Memory B cell (primary cell): ENCODE measurements around the gene LRRC7.
"Not testable (repeated sequence)": the region's sequence is repeated elsewhere in the genome, so short reads cannot be mapped to it uniquely, and the experiment has no call there.

Experiments used
- ATAC-seq: fragments of 150-1000 bp; cut with Tn5 transposase; 2 replicates; pipeline ENCODE4 v1.10.0; 2021; ENCODE audit warnings: low read depth, mild to moderate bottlenecking, moderate library complexity
- DNase-seq, 2 donors: peaks; one replicate each; pipeline ENCODE4 v3.0.0; 2022; ENCODE audit warnings: low spot score in 2 of 2
- H3K27ac Mint-ChIP-seq: one replicate; pipeline ENCODE4 v1.8.0; 2022; ENCODE audit warnings: mild to moderate bottlenecking, moderate library complexity, mixed read lengths
- H3K27me3 Mint-ChIP-seq: one replicate; pipeline ENCODE4 v1.8.0; 2022; ENCODE audit warnings: mixed read lengths
- H3K36me3 Mint-ChIP-seq: one replicate; pipeline ENCODE4 v1.8.0; 2022; ENCODE audit warnings: mild to moderate bottlenecking, mixed read lengths
- H3K4me1 Mint-ChIP-seq: one replicate; pipeline ENCODE4 v1.8.0; 2022; ENCODE audit warnings: mixed read lengths
- H3K4me3 Mint-ChIP-seq: one replicate; pipeline ENCODE4 v1.8.0; 2022; ENCODE audit warnings: mild to moderate bottlenecking, moderate library complexity, mixed read lengths
- H3K9me3 Mint-ChIP-seq: one replicate; pipeline ENCODE4 v1.8.0; 2022; ENCODE audit warnings: mixed read lengths

LRRC7 gene

DNA sequence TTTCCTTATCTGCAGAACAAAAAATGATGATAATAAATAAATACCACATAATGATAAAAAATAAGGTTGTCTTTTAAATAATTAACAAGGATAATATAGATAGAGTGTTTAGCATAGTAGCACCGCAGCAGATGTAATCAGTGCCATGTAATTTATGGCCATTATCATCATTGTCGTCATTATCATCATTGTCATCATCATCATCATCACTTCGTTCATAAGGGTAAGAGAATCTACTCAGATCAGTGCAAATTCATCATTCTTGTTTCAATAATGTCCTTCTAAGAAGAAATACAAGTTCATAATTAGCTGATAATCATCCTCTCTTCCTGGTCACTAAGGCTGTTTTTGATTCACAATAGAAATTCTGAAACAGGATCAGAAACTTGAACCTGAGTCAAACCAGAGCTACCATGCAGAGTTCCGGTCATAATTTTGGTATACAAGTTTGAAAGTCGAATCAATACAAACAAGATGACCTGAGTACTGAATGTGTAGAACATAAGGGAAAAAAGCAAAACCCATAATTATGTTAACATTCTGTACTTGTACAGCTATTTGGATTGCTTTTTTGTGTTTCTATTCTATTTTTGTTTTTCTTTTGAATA, 465.6 kb downstream of the LRRC7 start:
- H3K9me3 Mint-ChIP-seq, result peaks cover 1% of the 10 kb centered on the region
- no peak overlapping the region for H3K4me3 Mint-ChIP-seq
- no peaks in the 10 kb centered on the region for H3K36me3 Mint-ChIP-seq
- no peaks in the 10 kb centered on the region for H3K27me3 Mint-ChIP-seq
- ATAC-seq (no peak), DNase-seq (no peak)
- H3K27ac Mint-ChIP-seq, result no peak overlapping the region
- H3K4me1 Mint-ChIP-seq, result no peaks in the 10 kb centered on the region

DNA sequence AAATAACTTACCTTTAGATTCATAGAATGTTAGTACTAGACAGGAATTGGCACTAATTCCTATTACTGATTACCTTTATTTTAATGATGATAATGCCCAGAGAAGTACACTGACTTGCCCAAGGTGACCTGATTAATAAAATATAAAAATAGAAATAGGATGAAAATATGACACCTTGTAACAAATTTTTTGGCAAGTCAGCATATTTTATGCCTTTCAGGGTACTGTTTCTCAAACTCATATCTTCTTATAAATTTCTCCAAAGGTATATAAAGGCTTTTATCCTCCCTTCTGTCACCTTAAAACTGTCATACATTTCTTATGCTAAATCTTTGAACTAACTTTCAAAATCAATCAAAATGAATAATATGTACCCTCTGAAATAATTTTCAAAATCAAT, 466.2 kb downstream of the LRRC7 start:
- no peak for ATAC-seq
- Mint-ChIP-seq H3K36me3 (no peaks in the 10 kb centered on the region), H3K4me1 (no peaks in the 10 kb centered on the region)

DNA sequence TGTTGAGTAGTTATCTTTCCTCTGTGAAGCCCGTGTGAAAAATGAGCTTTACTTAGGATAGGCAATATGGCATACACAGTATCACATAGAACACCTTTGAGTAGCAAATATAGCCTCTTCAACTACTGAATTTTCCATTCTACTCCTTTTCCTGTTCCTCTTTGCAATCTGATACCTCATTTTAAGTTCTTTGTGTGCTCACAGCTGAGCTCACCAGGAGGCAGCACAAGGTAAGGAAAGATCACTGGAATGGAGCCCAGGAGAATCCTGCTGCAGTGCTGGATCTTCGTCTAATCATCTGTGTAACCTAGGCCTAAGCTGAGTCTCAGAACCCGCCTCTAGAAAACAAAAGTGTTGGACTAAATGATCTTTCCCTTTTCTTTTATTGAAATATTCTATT, 466.7 kb downstream of the LRRC7 start:
- DNase-seq, result no peak
- Mint-ChIP-seq H3K36me3 (no peaks in the 10 kb centered on the region), H3K4me3 (no peak overlapping the region), H3K9me3 (peaks cover 1% of the 10 kb centered on the region), H3K27ac (no peak overlapping the region), H3K4me1 (no peaks in the 10 kb centered on the region), H3K27me3 (no peaks in the 10 kb centered on the region)
- no peak for ATAC-seq

More for the DNA sequence above, 466.2 kb downstream of the LRRC7 start:
- Mint-ChIP-seq H3K27ac (no peak overlapping the region), H3K9me3 (peaks cover 1% of the 10 kb centered on the region), H3K4me3 (no peak overlapping the region), H3K27me3 (no peaks in the 10 kb centered on the region)
- DNase-seq, result no peak

DNA sequence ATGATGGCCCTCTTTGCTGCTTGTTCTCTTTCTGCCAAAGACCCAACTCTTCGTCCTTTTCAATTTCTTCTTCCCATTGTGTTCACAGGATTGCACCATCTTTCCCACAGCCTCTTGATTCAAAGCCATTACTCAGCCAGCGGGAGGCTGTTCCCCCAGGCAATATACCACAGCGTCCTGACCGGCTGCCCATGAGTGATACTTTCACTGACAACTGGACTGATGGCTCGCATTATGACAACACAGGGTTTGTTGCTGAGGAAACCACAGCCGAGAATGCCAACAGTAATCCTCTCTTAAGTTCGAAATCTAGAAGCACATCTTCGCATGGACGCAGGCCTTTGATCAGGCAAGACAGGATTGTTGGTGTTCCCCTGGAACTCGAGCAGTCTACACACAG, 470.3 kb downstream of the LRRC7 start:
- H3K27me3 Mint-ChIP-seq, result no peaks in the 10 kb centered on the region
- no peak overlapping the region for H3K4me3 Mint-ChIP-seq
- ATAC-seq (no peak), DNase-seq (no peak)
- peaks cover 1% of the 10 kb centered on the region for H3K9me3 Mint-ChIP-seq
- H3K4me1 Mint-ChIP-seq, result no peaks in the 10 kb centered on the region
- H3K36me3 Mint-ChIP-seq, result no peaks in the 10 kb centered on the region
- H3K27ac Mint-ChIP-seq, result no peak overlapping the region

DNA sequence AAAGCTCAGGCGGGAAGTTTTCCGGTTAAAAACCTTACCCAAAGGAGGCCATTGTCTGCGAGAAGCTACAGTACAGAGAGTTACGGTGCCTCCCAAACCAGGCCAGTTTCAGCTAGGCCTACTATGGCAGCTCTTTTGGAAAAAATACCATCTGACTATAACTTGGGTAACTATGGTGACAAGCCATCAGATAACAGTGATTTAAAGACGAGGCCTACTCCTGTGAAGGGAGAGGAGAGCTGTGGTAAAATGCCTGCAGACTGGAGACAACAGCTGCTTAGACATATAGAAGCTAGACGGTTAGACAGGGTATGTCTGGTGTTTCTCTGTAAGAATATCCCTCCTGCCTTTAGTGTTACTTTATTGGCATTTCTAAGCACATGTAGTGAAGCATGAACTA, 471.8 kb downstream of the LRRC7 start:
- Mint-ChIP-seq H3K27ac (no peak overlapping the region), H3K4me3 (no peak overlapping the region), H3K9me3 (peaks cover 1% of the 10 kb centered on the region), H3K27me3 (no peaks in the 10 kb centered on the region), H3K4me1 (no peaks in the 10 kb centered on the region), H3K36me3 (no peaks in the 10 kb centered on the region)
- ATAC-seq, result no peak
- DNase-seq, result no peak

DNA sequence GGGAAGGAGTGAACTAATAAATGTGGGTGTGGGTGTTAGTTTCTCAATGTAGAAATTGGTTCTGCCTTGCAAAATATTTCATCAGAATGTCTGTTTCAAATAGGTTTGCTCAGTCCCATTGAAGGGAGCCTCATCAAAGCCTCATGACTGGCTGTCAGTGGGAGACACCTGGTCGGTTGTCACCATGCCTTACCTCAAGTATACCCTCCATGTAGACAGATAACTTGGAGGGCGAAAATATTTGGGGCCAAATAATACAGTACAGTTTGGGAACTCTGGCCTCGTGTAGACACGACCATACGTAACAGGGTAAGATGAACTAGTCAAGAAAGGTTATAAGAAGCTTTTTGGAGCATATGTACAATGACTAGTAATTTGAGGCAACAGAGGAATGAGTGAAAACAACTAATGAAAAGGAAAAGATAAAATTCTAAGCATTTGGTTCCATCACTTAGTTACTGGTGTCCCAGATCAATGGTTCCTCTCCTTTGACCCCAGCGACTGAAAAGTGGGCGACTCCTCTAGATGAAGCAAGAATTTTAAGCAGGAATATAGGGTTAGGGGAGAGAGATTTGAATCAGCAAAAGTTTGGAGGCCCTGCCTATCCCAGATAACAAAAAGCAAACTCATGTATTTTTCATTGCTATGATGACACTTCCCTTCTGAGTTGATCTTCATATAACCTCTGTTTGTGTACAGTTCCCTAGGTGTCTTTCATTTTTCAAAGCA, 473.8 kb downstream of the LRRC7 start:
- H3K27me3 Mint-ChIP-seq, result no peaks in the 10 kb centered on the region
- ATAC-seq (no peak), DNase-seq (no peak)
- H3K4me3 Mint-ChIP-seq, result no peak overlapping the region
- H3K27ac Mint-ChIP-seq, result no peak overlapping the region
- no peaks in the 10 kb centered on the region for H3K36me3 Mint-ChIP-seq
- H3K9me3 Mint-ChIP-seq, result no peaks in the 10 kb centered on the region
- no peaks in the 10 kb centered on the region for H3K4me1 Mint-ChIP-seq

DNA sequence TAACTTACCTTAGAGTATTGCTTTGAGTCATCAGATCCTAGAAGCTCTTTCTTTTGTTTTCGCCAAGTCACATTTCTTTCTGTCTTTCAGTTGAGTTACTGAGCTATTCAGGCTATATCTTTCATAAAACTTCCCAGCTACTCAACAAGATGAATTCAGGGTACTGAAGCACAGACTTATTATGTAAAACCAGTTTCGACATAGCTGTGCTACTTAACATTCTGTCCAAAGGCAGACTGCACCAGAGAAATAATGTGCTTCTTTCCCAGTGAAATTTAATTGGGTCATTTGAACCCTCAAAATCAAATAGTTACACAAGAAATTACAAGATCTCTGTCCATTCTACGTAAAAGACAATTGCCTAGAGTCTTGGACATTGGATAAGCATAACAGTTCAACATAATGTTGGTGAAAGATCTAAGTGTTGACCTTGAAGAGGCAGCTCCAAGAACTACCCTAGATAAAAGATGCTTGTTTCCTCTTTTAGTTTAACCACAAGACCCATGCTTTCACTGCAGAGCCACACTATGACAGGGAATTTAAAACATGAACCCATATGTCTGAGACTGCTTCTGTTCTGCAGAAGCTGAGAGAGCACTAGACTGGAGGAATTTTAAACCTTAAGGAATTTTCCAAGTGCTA, 474.5 kb downstream of the LRRC7 start:
- Mint-ChIP-seq H3K27ac (no peak overlapping the region), H3K36me3 (no peaks in the 10 kb centered on the region), H3K4me3 (no peak overlapping the region), H3K9me3 (no peaks in the 10 kb centered on the region), H3K4me1 (no peaks in the 10 kb centered on the region), H3K27me3 (no peaks in the 10 kb centered on the region)
- ATAC-seq (no peak), DNase-seq (no peak)

DNA sequence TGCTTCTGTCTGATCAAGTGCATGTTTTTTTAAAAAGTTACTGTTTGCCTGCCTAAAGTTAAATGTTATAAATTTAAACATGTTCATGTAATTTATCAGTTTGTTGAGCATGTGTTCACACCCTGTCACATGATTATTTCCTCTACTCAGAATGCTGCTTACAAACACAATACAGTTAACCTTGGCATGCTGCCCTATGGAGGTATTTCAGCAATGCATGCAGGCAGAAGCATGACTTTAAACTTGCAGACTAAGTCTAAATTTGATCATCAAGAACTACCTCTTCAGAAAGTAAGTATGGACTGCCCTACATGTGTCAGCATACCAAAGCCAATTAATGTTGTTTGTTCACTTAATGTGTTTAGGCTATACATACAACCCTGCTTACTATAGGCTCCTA, 476.1 kb downstream of the LRRC7 start:
- H3K36me3 Mint-ChIP-seq, result no peaks in the 10 kb centered on the region
- H3K9me3 Mint-ChIP-seq, result no peaks in the 10 kb centered on the region
- H3K27ac Mint-ChIP-seq, result no peak overlapping the region
- DNase-seq (no peak), ATAC-seq (no peak)
- H3K4me3 Mint-ChIP-seq, result no peak overlapping the region
- no peaks in the 10 kb centered on the region for H3K4me1 Mint-ChIP-seq
- H3K27me3 Mint-ChIP-seq, result no peaks in the 10 kb centered on the region

DNA sequence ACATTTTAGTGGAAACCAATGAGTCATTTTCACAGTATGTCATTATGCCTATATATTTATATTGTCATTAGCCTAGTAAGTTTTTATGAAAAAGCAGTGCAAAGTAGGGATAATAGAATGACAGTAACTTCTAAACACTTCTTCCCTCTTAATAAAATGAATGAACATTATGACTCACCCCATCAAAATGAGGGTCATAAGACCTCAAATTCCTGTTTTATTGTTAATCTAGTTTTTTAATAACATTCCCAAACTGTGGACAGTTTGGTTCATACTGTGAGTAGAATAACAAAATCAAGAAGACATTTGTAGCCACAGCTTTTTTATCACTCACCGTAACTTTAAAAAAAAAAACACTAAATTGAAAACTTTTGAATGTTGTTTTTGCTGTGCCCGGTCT, 477.1 kb downstream of the LRRC7 start:
- H3K4me3 Mint-ChIP-seq, result no peak overlapping the region
- H3K27me3 Mint-ChIP-seq, result no peaks in the 10 kb centered on the region
- no peaks in the 10 kb centered on the region for H3K36me3 Mint-ChIP-seq
- H3K4me1 Mint-ChIP-seq, result no peaks in the 10 kb centered on the region
- DNase-seq (no peak), ATAC-seq (no peak)
- no peaks in the 10 kb centered on the region for H3K9me3 Mint-ChIP-seq
- no peak overlapping the region for H3K27ac Mint-ChIP-seq

DNA sequence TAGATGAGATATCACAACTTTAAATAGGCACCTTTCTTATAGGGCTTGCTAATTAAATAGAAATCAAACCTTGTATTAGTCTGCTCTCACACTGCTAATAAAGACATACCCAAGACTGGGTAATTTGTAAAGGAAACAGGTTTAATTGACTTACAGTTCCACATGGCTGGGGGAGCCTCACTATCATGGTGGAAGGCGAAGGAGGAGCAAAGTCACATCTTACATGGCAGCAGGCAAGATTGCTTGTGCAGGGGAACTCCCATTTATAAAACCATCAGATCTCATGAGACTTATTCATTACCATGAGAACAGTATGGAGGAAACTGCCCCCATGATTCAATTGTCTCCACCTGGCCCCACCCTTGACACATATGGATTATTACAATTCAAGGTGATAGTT, 477.9 kb downstream of the LRRC7 start:
- H3K9me3 Mint-ChIP-seq, DNase-seq, H3K4me3 Mint-ChIP-seq, ATAC-seq, H3K27ac Mint-ChIP-seq, H3K27me3 Mint-ChIP-seq, H3K4me1 Mint-ChIP-seq, H3K36me3 Mint-ChIP-seq: not testable (repeated sequence)

DNA sequence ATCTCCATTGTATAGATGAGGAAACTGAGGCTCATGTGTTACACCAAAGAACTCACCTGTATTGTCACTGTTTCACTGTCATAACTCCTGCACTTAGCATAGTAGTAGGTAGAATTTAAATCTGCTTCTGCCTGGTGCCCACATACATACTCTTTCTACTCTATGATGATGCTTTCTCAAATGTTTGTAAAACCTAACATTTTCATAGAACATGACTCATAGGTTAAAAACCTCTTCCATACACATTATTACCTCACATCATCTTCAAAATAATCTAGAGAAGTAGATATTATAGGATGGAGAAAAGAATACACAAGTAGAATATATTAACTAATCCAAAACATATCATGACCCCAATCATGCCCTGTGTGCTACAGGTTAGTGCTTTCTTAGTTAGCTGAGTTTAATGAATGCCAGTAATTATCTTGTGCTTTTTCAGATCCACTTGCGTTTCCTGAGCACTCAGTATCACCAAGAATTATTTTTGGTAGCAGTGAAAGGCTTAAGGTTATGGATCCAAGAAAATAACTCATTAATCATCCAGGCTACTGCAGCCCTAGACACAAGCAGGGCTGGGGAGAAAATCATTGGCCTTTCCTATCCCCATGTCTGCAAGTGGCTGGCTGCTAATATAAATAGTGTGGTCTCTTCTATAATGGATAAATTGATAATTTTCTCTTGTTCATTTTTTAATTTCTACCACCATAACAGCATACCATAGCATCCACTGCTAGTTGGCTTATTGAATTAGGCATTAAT, 480.8 kb downstream of the LRRC7 start:
- ATAC-seq, result no peak
- Mint-ChIP-seq H3K27me3 (no peaks in the 10 kb centered on the region), H3K4me3 (no peak overlapping the region), H3K9me3 (no peaks in the 10 kb centered on the region), H3K4me1 (no peaks in the 10 kb centered on the region), H3K36me3 (no peaks in the 10 kb centered on the region), H3K27ac (no peak overlapping the region)
- no peak for DNase-seq

DNA sequence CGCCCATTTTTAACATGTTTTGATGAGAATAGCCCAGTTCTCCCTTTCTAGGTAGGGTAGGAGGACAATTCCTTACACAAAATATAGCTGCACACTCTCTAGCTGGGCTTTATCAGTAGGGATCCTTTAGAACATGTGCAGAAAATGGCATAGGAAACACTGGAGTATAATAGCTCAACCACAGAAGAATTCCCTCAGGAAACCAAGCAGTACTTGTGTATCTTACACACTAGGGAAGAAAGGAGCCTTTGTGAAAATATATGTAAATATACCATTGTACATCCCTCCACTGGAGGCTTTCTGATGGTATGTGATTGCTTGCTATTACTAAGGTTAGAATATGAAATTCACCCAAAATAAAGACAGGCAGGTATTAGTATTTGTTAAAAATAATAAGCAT, 484.2 kb downstream of the LRRC7 start:
- Mint-ChIP-seq H3K36me3 (no peaks in the 10 kb centered on the region), H3K4me1 (no peaks in the 10 kb centered on the region), H3K27ac (no peak overlapping the region), H3K27me3 (no peaks in the 10 kb centered on the region), H3K4me3 (no peak overlapping the region), H3K9me3 (peaks cover 3% of the 10 kb centered on the region)
- DNase-seq, result no peak
- no peak for ATAC-seq

DNA sequence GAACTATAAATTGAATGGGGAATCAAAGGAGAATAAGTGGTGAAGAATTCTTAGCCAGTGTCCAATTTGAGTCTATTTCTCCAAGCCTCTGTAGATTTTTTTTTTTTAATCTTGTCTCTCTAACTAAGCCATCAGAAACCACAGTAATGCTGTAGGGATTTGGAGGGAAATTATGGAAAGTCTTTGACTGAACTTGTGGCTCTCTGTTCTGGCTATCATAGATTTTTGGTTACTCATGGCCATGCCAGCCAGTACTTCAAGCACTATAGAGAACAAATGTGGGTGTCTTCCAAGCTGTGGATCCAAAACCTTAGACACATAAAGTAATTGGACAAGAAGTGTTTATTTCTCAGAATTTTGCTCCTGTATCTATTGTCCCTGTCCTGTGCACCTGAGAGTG, 489.8 kb downstream of the LRRC7 start:
- peaks cover 3% of the 10 kb centered on the region for H3K9me3 Mint-ChIP-seq
- ATAC-seq (no peak), DNase-seq (no peak)
- H3K27me3 Mint-ChIP-seq, result no peaks in the 10 kb centered on the region
- no peak overlapping the region for H3K27ac Mint-ChIP-seq
- H3K36me3 Mint-ChIP-seq, result no peaks in the 10 kb centered on the region
- no peak overlapping the region for H3K4me3 Mint-ChIP-seq
- H3K4me1 Mint-ChIP-seq, result no peaks in the 10 kb centered on the region

DNA sequence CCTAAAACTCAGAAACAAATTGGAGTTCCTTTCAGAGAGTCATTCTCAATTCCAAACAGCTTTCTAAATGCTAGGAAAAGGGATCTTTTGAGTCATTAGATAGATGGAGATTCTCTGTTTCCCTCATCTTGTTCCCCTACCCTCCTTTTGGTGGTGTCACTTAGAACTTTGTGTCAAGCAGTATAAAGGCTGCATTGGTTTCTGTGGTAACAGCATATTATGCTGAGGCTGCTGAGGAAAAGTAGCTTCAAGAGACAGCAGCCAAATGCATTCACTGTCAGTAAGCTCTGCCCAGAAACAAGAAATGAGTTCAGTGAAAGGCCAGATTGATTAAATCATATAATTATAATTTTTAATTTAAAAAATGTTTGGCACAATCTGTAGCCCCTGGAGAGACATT, 493.5 kb downstream of the LRRC7 start:
- DNase-seq, result no peak
- ATAC-seq, result no peak
- Mint-ChIP-seq H3K27ac (no peak overlapping the region), H3K36me3 (no peaks in the 10 kb centered on the region), H3K4me3 (no peak overlapping the region), H3K4me1 (no peaks in the 10 kb centered on the region), H3K27me3 (no peaks in the 10 kb centered on the region), H3K9me3 (no peaks in the 10 kb centered on the region)
